ENCODE measurements around the gene ARHGAP24. TPM values are rescaled to one million over a fixed set of nuclear protein-coding genes. Genes with fewer than 3 reads are reported as not detected.
"Not testable (repeated sequence)": the region's sequence is repeated elsewhere in the genome, so short reads cannot be mapped to it uniquely, and the experiment has no call there.

Gene ARHGAP24
- total and polyA plus RNA-seq, 5 experiments from 2014 or later = 4.4 to 7.3 TPM; not detected in 3

DNA sequence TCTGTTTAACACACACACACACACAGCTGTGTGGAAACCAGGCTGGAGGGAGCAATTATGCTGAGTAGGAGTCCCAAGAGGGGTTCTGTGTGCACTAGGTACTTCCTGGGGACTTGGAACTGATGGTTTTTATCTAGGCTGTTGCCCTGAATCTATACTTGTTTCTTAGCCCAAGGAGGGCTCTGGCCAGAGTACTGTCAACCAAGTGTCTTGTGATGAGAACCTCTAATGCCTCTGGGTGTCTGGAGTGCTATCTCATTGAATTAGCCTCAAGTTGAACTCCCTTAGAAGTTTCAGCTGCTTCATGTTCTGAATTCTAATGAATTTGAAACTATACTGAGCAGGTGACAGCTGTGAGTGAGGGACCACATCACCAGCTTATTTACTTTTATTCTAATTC, 16.6 kb downstream of the ARHGAP24 start:
- Mint-ChIP-seq H3K4me1 (peaks cover 0 to 2% (median 0%) of the 10 kb centered on the region in 4 donors), H3K27me3 (no peaks in the 10 kb centered on the region), H3K9me3 (peaks cover 0 to 9% (median 0%) of the 10 kb centered on the region in 9 donors), H3K36me3 (no peaks in the 10 kb centered on the region), H3K27ac (no peak overlapping the region), H3K4me3 (no peak overlapping the region)
- ATAC-seq = no peak
- no peak for DNase-seq
- POLR2A ChIA-PET = no interaction called here

DNA sequence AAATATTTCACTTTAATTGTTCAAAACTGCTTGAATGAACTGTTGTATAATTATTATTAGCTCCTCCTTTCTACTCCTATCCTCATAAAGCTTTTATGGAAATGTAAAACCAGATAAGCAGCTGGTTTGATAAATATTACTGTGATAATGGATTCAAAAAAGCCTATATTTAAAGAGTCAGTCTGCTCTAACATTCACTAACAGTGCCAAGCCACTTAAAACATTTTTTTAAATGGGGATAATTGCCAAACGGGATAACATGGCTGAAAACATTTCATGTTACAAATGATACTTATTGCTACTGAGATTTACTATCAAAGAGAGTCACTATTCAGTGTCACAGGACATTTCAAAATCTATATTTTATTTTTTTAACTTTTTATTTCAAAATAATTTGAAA, 17.4 kb downstream of the ARHGAP24 start:
- H3K36me3 Mint-ChIP-seq = no peaks in the 10 kb centered on the region
- H3K27ac Mint-ChIP-seq = no peak overlapping the region
- no peaks in the 10 kb centered on the region for H3K27me3 Mint-ChIP-seq
- peaks cover 0 to 9% (median 0%) of the 10 kb centered on the region in 9 donors for H3K9me3 Mint-ChIP-seq
- no peak for DNase-seq
- no peak overlapping the region for H3K4me3 Mint-ChIP-seq
- ATAC-seq = no peak
- H3K4me1 Mint-ChIP-seq = peaks cover 0 to 2% (median 0%) of the 10 kb centered on the region in 4 donors
- POLR2A ChIA-PET = no interaction called here

- no peak overlapping the region for H3K27ac Mint-ChIP-seq
- ATAC-seq (no peak), DNase-seq (no peak)
- peaks cover 0 to 7% (median 0%) of the 10 kb centered on the region in 4 donors for H3K4me1 Mint-ChIP-seq
- H3K27me3 Mint-ChIP-seq = no peaks in the 10 kb centered on the region
- H3K4me3 Mint-ChIP-seq = no peak overlapping the region
- no peaks in the 10 kb centered on the region for H3K36me3 Mint-ChIP-seq
- POLR2A ChIA-PET = no interaction called here
- H3K9me3 Mint-ChIP-seq = peaks cover 0 to 9% (median 0%) of the 10 kb centered on the region in 9 donors
These were observed 20.7 kb downstream of the ARHGAP24 start for GRCh38 chr4:85495621-85496020.

- no peak overlapping the region for H3K4me3 Mint-ChIP-seq
- H3K4me1 Mint-ChIP-seq = peaks cover 0 to 7% (median 0%) of the 10 kb centered on the region in 4 donors
- no peak for DNase-seq
- no peak overlapping the region for H3K27ac Mint-ChIP-seq
- H3K36me3 Mint-ChIP-seq = no peaks in the 10 kb centered on the region
- peaks cover 0 to 9% (median 0%) of the 10 kb centered on the region in 9 donors for H3K9me3 Mint-ChIP-seq
- ATAC-seq = no peak
- H3K27me3 Mint-ChIP-seq = no peaks in the 10 kb centered on the region
- POLR2A ChIA-PET = no interaction called here
These were observed 21.3 kb downstream of the ARHGAP24 start for GRCh38 chr4:85496126-85496849.

GRCh38 chr4:85496933-85497332, 22.0 kb downstream of the ARHGAP24 start:
- DNase-seq (no peak), ATAC-seq (no peak)
- no peak overlapping the region for H3K4me3 Mint-ChIP-seq
- H3K36me3 Mint-ChIP-seq = no peaks in the 10 kb centered on the region
- no peaks in the 10 kb centered on the region for H3K27me3 Mint-ChIP-seq
- POLR2A ChIA-PET = no interaction called here
- peaks cover 0 to 6% (median 0%) of the 10 kb centered on the region in 9 donors for H3K9me3 Mint-ChIP-seq
- peaks cover 0 to 5% (median 0%) of the 10 kb centered on the region in 4 donors for H3K4me1 Mint-ChIP-seq
- H3K27ac Mint-ChIP-seq = no peak overlapping the region

- ATAC-seq = peak in 1 of 2 donors; percentile 53
- DNase-seq = no peak
- Mint-ChIP-seq H3K36me3 (no peaks in the 10 kb centered on the region), H3K4me3 (no peak overlapping the region), H3K9me3 (peaks cover 0 to 4% (median 0%) of the 10 kb centered on the region in 9 donors), H3K27me3 (no peaks in the 10 kb centered on the region), H3K4me1 (peaks cover 0 to 7% (median 0%) of the 10 kb centered on the region in 4 donors), H3K27ac (peak overlapping the region in 1 of 10 donors; percentile 29)
- POLR2A ChIA-PET = no interaction called here
These were observed 23.3 kb downstream of the ARHGAP24 start for GRCh38 chr4:85498068-85498733.

DNA sequence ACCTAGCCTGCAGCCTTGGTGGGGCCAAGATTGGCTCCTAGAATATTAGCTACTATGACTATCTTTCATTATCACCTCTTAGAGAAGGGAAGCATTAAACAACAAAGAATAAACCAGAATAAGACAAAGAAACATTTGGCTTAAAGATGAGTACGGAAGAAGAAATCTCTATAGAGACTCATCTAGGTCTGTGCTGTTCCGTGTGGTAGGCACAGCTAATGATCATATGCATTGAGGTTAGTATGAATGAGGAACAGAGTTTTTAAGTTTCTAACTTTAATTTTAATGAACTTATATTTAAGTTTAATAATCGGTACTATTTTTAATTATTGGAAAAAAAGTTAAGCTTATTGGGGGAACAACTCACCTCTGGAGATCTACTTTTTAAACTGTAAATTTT, 24.6 kb downstream of the ARHGAP24 start:
- peaks cover 0 to 14% (median 0%) of the 10 kb centered on the region in 9 donors for H3K9me3 Mint-ChIP-seq
- peaks cover 0 to 4% (median 0%) of the 10 kb centered on the region in 5 donors for H3K27me3 Mint-ChIP-seq
- no peak overlapping the region for H3K4me3 Mint-ChIP-seq
- H3K27ac Mint-ChIP-seq = no peak overlapping the region
- H3K36me3 Mint-ChIP-seq = no peaks in the 10 kb centered on the region
- peaks cover 0 to 7% (median 0%) of the 10 kb centered on the region in 4 donors for H3K4me1 Mint-ChIP-seq
- no peak for DNase-seq
- POLR2A ChIA-PET = no interaction called here
- no peak for ATAC-seq

DNA sequence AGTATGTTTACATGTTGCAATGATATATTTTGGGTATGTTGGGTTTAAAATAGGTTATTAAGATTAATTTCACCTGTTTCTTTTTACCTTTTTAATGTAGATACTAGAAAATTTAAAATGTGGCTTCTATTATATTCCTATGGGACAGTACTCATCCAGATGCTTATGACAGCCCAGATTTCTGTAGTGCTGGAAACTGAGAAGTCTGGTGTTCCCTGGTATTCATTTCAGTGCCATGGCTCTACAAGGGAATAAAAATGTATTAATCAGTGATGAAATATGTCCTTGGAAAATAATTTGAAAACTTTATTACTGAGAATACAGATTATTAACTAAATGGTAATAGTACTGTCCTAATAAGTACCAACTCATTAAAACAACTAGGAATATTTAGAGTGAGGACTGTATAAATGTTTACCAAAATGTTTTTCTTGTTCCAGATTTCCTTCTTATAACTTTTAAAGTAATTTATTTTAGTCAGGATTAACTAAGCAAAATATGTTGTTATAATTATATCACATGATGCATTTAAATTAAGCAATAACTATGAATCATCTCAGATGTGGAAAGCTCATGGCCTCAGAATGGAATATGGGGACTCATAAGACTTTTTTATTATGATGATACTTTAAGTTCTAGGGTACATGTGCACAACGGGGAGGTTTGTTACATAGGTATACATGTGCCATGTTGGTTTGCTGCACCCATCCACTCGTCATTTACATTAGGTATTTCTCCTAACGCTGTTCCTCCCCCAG, 25.3 kb downstream of the ARHGAP24 start:
- Mint-ChIP-seq H3K4me1 (peaks cover 0 to 7% (median 0%) of the 10 kb centered on the region in 4 donors), H3K27ac (no peak overlapping the region), H3K27me3 (peaks cover 0 to 4% (median 0%) of the 10 kb centered on the region in 5 donors), H3K9me3 (peaks cover 0 to 21% (median 0%) of the 10 kb centered on the region in 9 donors), H3K36me3 (no peaks in the 10 kb centered on the region), H3K4me3 (no peak overlapping the region)
- DNase-seq (no peak), ATAC-seq (no peak)
- POLR2A ChIA-PET = no interaction called here

DNA sequence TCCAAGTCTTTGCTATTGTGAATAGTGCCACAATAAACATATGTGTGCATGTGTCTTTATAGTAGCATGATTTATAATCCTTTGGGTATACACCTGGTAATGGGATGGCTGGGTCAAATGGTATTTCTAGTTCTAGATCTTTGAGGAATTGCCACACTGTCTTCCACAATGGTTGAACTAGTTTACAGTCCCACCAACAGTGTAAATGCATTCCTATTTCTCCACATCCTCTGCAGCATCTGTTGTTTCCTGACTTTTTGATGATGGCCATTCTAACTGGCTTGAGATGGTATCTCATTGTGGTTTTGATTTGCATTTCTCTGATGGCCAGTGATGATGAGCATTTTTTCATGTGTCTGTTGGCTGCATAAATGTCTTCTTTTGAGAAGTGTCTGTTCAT, 26.2 kb downstream of the ARHGAP24 start:
- H3K4me3 Mint-ChIP-seq, H3K4me1 Mint-ChIP-seq, ATAC-seq, POLR2A ChIA-PET, H3K36me3 Mint-ChIP-seq, H3K27ac Mint-ChIP-seq, DNase-seq, H3K27me3 Mint-ChIP-seq: not testable (repeated sequence)
- H3K9me3 Mint-ChIP-seq = peaks cover 0 to 26% (median 0%) of the 10 kb centered on the region in 9 donors

DNA sequence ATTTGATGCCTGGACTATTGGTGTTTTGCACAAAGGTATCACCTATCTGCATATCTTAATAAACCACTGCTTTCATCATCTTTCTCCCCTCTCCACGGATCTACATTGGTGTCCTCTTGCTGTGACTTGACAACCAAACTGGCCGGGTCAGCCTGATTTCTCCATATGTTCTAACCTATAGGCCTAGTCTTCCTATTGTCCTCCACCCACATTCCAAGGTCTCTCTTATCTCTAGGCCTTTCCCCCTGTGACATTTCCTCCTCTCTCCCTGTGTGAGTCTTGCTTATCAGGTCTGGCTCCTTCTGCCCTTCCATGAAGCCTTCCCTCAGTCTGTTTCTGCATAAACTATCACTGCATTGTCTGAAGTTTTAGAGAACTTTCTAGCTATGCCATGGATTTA, 33.7 kb downstream of the ARHGAP24 start:
- Mint-ChIP-seq H3K9me3 (peaks cover 0 to 21% (median 0%) of the 10 kb centered on the region in 9 donors), H3K36me3 (no peaks in the 10 kb centered on the region), H3K4me1 (peaks cover 0 to under 1% (median 0%) of the 10 kb centered on the region in 4 donors), H3K27ac (no peak overlapping the region), H3K4me3 (no peak overlapping the region), H3K27me3 (peaks cover 0 to 3% (median 0%) of the 10 kb centered on the region in 5 donors)
- no peak for DNase-seq
- ATAC-seq = no peak
- POLR2A ChIA-PET = no interaction called here

DNA sequence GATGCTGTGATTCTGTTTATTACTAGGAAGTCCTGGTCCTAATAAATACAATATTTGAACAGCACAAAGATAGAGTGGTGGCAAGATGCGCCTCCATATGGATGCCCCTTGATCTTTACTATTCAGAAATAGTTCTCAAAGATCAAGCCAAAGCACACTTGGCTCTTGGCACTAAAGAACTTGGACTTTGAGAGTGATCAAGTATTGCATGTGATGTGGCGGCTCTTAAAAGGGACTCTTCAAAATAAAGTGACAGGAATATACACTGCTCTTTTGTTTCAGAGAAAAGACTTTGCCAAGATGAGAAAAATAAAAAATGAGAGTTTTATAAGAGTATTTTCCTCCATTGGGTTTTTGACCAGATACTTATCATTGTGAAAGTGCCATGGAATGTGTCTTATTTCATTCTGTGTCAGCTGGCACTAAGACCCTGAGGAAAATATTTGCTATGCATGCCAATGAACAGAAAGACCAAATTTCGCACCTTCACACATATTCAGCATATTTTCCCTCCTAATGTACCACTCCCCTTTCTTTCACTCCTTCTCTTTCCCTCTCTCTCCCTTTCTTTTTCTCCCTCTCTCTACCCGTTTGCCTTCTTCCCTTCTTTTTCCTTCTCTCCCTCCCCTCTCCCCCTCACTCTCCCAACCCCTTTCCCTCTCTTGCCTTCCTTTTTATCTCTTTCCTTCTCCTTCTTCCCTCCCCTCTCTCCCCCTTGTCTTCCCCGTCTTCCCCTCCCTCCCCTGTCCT, 35.1 kb downstream of the ARHGAP24 start:
- Mint-ChIP-seq H3K27me3 (peaks cover 0 to 2% (median 0%) of the 10 kb centered on the region in 5 donors), H3K9me3 (peaks cover 0 to 11% (median 0%) of the 10 kb centered on the region in 9 donors), H3K36me3 (no peaks in the 10 kb centered on the region), H3K27ac (no peak overlapping the region), H3K4me1 (peaks cover 0 to 5% (median 0%) of the 10 kb centered on the region in 4 donors), H3K4me3 (no peak overlapping the region)
- DNase-seq (no peak), ATAC-seq (no peak)
- POLR2A ChIA-PET = no interaction called here

- Mint-ChIP-seq H3K36me3 (no peaks in the 10 kb centered on the region), H3K27ac (no peak overlapping the region), H3K4me3 (no peak overlapping the region), H3K9me3 (peaks cover 0 to 11% (median 0%) of the 10 kb centered on the region in 9 donors), H3K27me3 (peaks cover 0 to 2% (median 0%) of the 10 kb centered on the region in 5 donors), H3K4me1 (peaks cover 0 to 7% (median 0%) of the 10 kb centered on the region in 4 donors)
- POLR2A ChIA-PET = no interaction called here
- ATAC-seq = no peak
- DNase-seq = no peak
These were observed 35.7 kb downstream of the ARHGAP24 start for GRCh38 chr4:85510632-85510984.
